OCI-LY1 (cell line): Measurements from ENCODE around the gene IQGAP3.

Experiments used
- CTCF ChIP-seq: fragments of 200-600 bp; sonication (generic), shearing (Covaris generic); IDR thresholded peaks from 2 replicates; pipeline ENCODE4 v1.5.1; 2017; ENCODE audit warnings: mild to moderate bottlenecking, antibody characterized with exemption, low read length, moderate library complexity, mixed read lengths
- EZH2 ChIP-seq: fragments of 200-600 bp; sonication (generic), shearing (Covaris generic); IDR thresholded peaks from 2 replicates; pipeline ENCODE4 v1.8.0; 2017; ENCODE audit warnings: borderline replicate concordance, mixed run types, mild to moderate bottlenecking, antibody characterized with exemption, low read length, moderate library complexity, mixed read lengths

GRCh38 chr1:156571919-156572662 is at the start of gene IQGAP3:
- TF ChIP-seq CTCF (no peak), EZH2 (no peak)
